GM18511 (cell line): ENCODE data around the gene NPAS1.

Experiments
- ATAC-seq: cut with Tn5 transposase; IDR thresholded peaks from one replicate; pipeline ENCODE4 v1.9.1; 2021; ENCODE audit warnings: mild to moderate bottlenecking, moderate library complexity; ENCODE audit not compliant: unreplicated experiment

Gene NPAS1

GRCh38 chr19:47019431-47020041, at the start of gene NPAS1:
Gene NPAS1, plus strand, starts transcription at chr19:47019837. Its CDS starts 1,211 bp downstream, at chr19:47021048.
- no peak for ATAC-seq

GRCh38 chr19:46970815-46971214, 48.8 kb upstream of the NPAS1 start:
- ATAC-seq: no peak

GRCh38 chr19:46972311-46972710, 47.3 kb upstream of the NPAS1 start:
- ATAC-seq: no peak

GRCh38 chr19:46974181-46974580, 45.5 kb upstream of the NPAS1 start:
- no peak for ATAC-seq

- ATAC-seq: no peak
These were observed 44.4 kb upstream of the NPAS1 start for GRCh38 chr19:46975011-46975924.

- ATAC-seq: no peak
These were observed 43.5 kb upstream of the NPAS1 start for GRCh38 chr19:46975925-46976782.

- ATAC-seq: no peak
These were observed 42.8 kb upstream of the NPAS1 start for GRCh38 chr19:46976845-46977320.

- ATAC-seq: no peak
These were observed 42.1 kb upstream of the NPAS1 start for GRCh38 chr19:46977548-46977947.

- no peak for ATAC-seq
These were observed 41.3 kb upstream of the NPAS1 start for GRCh38 chr19:46978171-46978869.

GRCh38 chr19:46979126-46980105, 40.2 kb upstream of the NPAS1 start:
- no peak for ATAC-seq

GRCh38 chr19:46980761-46981160, 38.9 kb upstream of the NPAS1 start:
- ATAC-seq: no peak

- ATAC-seq: no peak
These were observed 38.2 kb upstream of the NPAS1 start for GRCh38 chr19:46981286-46981945.

- ATAC-seq: no peak
These were observed 36.5 kb upstream of the NPAS1 start for GRCh38 chr19:46983097-46983496.

GRCh38 chr19:46984077-46985010, 35.3 kb upstream of the NPAS1 start:
- ATAC-seq: no peak

- no peak for ATAC-seq
These were observed 33.9 kb upstream of the NPAS1 start for GRCh38 chr19:46985542-46986415.

GRCh38 chr19:46988614-46989230, 30.9 kb upstream of the NPAS1 start:
- ATAC-seq: no peak
